Fibroblast of the aortic adventitia (primary cell): ENCODE measurements around the gene TOMM22. TPM values are rescaled to one million over a fixed set of nuclear protein-coding genes. Genes with fewer than 3 reads are reported as not detected.

ENCODE experiments used
- DNase-seq: peaks from one replicate; pipeline ENCODE4 v3.0.0-alpha.2; 2010; ENCODE audit warnings: low read depth
- H3K4me3 ChIP-seq: 2 replicates; pipeline ENCODE4 v1.5.1; 2011; ENCODE audit warnings: low read depth, mild to moderate bottlenecking, control low read depth, low read length, moderate library complexity
- CTCF ChIP-seq: IDR thresholded peaks from 2 replicates; pipeline ENCODE4 v1.5.1; 2011; ENCODE audit warnings: mild to moderate bottlenecking, low read length, control low read depth, inconsistent platforms; ENCODE audit not compliant: insufficient read depth
- total RNA-seq: library from RNA; depleted of rRNA; stranded (reverse); fragments of >200 nt; gene quantifications from 2 replicates; pipeline ENCODE4 v1.2.3, GENCODE V29; 2012; ENCODE audit warnings: low replicate concordance

TOMM22 gene
- total RNA-seq, 1 donor: 70.4 TPM

GRCh38 chr22:38674888-38675287 lies 6.9 kb upstream of the TOMM22 start:
- H3K4me3 ChIP-seq: no peak overlapping the region
- DNase-seq: no peak
- TF ChIP-seq CTCF: no peak

DNA sequence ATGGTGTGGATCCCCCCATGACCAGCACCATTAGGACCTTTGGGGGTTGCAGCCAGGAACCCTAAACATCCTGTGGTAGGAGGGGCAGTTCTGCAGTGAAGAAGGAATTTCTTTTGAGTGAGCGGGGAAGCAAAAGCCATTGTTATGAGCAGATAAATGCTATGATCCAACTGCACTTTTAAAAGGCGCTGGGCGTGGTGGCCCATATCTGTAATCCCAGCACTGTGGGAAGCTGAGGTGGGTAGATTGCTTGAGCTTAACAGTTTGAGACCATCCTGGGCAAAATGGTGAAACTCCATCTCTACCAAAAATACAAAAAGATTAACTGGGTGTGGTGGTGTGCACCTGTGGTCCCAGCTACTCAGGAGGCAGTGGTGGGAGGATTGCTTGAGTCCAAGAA lies 5.9 kb upstream of the TOMM22 start:
- no peak for DNase-seq
- H3K4me3 ChIP-seq: no peak overlapping the region
- TF ChIP-seq CTCF: no peak

DNA sequence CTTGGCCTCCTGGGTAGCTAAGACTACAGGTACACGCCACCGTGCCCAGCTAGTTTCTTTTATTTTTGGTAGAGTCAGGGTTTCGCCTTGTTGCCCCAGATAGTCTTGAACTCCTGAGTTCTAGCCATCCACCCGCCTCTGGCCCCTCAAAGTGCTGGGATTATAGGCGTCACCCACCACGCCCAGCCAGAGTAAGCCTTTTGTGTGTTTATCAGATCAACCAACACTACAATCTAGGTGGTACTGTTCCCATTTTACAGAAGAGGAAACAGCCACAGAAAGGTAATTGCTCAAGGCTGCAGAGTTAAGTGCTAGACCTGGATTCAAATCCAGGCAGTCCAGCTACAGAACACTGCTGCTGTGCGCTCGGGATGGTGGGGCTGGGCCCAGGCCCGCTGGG lies 3.1 kb downstream of the TOMM22 start:
- no peak overlapping the region for H3K4me3 ChIP-seq

GRCh38 chr22:38685761-38686160 lies 4.0 kb downstream of the TOMM22 start:
- no peak overlapping the region for H3K4me3 ChIP-seq
- TF ChIP-seq CTCF: no peak
- DNase-seq: no peak

More for the DNA sequence above, 3.1 kb downstream of the TOMM22 start:
- DNase-seq: no peak
- no peak for TF ChIP-seq CTCF

- no peak for TF ChIP-seq CTCF
- DNase-seq: no peak
Measured at GRCh38 chr22:38689651-38690050, 7.9 kb downstream of the TOMM22 start.

DNA sequence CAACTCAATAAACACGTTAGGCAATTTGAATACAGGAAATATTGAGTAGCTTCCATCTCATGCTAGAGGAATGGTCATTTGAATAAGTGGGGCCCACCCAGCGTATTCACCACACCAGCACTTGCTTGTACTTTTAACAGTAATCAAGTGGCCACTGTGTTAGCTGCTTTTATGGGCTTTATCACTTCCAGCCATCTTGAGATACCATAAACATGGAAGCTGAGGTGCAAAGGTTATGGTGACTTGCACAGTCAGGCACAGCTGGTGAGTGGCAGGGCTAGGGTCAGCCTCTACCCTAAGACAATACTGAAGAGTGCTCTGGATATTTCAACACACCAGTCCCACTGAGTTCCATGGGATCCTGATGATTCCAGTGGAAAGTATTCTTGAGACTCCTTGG lies 12.3 kb downstream of the TOMM22 start:
- TF ChIP-seq CTCF: no peak
- H3K4me3 ChIP-seq: no peak overlapping the region
- no peak for DNase-seq

More at GRCh38 chr22:38689651-38690050, 7.9 kb downstream of the TOMM22 start:
- no peak overlapping the region for H3K4me3 ChIP-seq

GRCh38 chr22:38694940-38695339 lies 13.2 kb downstream of the TOMM22 start:
- peak; percentile 23 for DNase-seq
- H3K4me3 ChIP-seq: no peak overlapping the region
- no peak for TF ChIP-seq CTCF
